ENCODE results near the gene PIEZO2.
"Not testable (repeated sequence)": the region's sequence is repeated elsewhere in the genome, so short reads cannot be mapped to it uniquely, and the experiment has no call there.

- not testable (repeated sequence) for TF ChIP-seq POLR2A, CTCF (IDR thresholded peaks at IDR 0.05)
Measured at GRCh38 chr18:10915748-10916147, 233.6 kb downstream of the PIEZO2 start.

Data from upper lobe of left lung (tissue), 4 donors.